Measurements from ENCODE around the gene NECTIN3. TPM values are rescaled to one million over a fixed set of nuclear protein-coding genes. Genes with fewer than 3 reads are reported as not detected.

The NECTIN3 gene
- total RNA-seq, 6 experiments from 2014 or later, result 15.1 to 31.0 (median 23.1) TPM

DNA sequence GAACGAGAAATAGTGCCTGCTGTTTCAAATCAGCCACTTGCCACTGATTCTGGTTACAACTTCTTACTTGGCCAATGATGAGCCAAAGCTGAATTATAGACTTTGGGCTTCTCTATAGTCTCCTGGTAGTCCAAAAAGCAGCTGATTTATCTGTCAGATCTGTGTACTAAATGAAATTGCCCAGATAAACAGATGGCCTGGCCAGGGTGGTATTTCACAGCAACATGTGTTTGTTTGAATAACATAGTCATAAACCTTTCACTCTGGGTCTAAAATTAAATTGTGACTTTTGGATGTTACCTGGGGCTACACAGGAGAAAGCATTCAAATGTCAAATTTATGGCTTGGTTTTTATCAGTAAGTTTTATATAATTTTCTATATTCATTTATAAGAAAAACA lies 147.0 kb downstream of the NECTIN3 start:
- Histone ChIP-seq H3K27me3 (no peaks in the 10 kb centered on the region), H3K36me3 (no peaks in the 10 kb centered on the region), H3K27ac (no peak overlapping the region), H3K4me1 (no peaks in the 10 kb centered on the region), H3K4me3 (no peak overlapping the region), H3K9me3 (no peaks in the 10 kb centered on the region)
- TF ChIP-seq, protein P1, sequence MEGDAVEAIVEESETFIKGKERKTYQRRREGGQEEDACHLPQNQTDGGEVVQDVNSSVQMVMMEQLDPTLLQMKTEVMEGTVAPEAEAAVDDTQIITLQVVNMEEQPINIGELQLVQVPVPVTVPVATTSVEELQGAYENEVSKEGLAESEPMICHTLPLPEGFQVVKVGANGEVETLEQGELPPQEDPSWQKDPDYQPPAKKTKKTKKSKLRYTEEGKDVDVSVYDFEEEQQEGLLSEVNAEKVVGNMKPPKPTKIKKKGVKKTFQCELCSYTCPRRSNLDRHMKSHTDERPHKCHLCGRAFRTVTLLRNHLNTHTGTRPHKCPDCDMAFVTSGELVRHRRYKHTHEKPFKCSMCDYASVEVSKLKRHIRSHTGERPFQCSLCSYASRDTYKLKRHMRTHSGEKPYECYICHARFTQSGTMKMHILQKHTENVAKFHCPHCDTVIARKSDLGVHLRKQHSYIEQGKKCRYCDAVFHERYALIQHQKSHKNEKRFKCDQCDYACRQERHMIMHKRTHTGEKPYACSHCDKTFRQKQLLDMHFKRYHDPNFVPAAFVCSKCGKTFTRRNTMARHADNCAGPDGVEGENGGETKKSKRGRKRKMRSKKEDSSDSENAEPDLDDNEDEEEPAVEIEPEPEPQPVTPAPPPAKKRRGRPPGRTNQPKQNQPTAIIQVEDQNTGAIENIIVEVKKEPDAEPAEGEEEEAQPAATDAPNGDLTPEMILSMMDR (IDR thresholded peaks at IDR 0.05), result no peak
- no peak for TF ChIP-seq POLR2A (IDR thresholded peaks at IDR 0.05)
- intact Hi-C loops (cut with DNase I), result no loop called here
- 44% methylated on average over 1 of the region's 1 CpG for WGBS (ENCODE audit: insufficient coverage, low coverage, low lambda C conversion rate, missing lambda C conversion rate)
- DNase-seq (no peak), ATAC-seq (no peak)

DNA sequence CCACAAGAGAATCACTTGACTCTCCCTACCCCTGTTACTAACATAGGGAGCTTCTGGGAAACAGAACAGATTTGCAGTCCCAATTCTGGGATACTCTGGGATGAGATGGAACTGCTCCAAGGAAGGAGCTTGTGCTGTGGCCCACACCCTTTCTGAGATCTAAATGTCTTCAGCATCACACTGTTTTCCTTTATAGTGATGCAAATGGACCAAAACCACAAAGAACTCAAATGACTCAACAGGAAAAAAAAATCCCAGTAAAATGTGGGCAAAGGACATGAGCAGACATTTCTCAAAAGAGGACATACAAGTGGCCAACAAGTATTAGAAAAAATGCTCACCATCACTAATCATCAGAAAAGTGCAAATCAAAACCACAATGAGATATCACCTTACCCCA lies 155.6 kb downstream of the NECTIN3 start:
- Histone ChIP-seq H3K36me3 (no peaks in the 10 kb centered on the region), H3K4me3 (no peak overlapping the region), H3K4me1 (no peaks in the 10 kb centered on the region), H3K9me3 (no peaks in the 10 kb centered on the region), H3K27ac (no peak overlapping the region), H3K27me3 (no peaks in the 10 kb centered on the region)
- intact Hi-C loops (cut with DNase I), result no loop called here
- ATAC-seq, result no peak
- TF ChIP-seq, protein P1 (IDR thresholded peaks at IDR 0.05), result no peak
- no peak for TF ChIP-seq POLR2A (IDR thresholded peaks at IDR 0.05)
- DNase-seq, result no peak

DNA sequence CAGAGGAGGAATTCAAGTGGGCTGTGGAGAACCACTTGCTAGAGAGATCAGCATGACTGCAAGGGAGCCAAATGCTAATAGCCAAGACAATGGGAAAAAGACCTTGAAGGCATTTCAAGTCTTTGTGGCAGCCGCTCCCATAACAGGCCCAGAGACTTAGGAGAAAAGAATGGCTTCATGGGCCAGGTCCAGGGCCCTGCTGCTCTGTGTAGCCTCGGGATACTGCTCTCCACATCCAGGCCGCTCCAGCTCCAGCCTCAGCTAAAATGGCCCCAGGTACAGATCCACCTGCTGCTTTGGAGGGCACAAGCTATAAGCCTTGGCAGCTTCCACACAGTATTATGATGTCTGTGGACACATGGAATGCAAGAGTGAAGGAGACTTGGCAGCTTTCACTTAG lies 157.7 kb downstream of the NECTIN3 start:
- no peak overlapping the region for H3K27ac ChIP-seq
- ATAC-seq (no peak), DNase-seq (no peak)
- H3K36me3 ChIP-seq, result no peaks in the 10 kb centered on the region
- no peaks in the 10 kb centered on the region for H3K9me3 ChIP-seq
- 100% methylated on average over 1 of the region's 3 CpGs for WGBS (ENCODE audit: insufficient coverage, low coverage, low lambda C conversion rate, missing lambda C conversion rate)
- TF ChIP-seq, protein P1 (IDR thresholded peaks at IDR 0.05), result no peak
- no peak for TF ChIP-seq POLR2A (IDR thresholded peaks at IDR 0.05)
- H3K4me1 ChIP-seq, result no peaks in the 10 kb centered on the region
- no peaks in the 10 kb centered on the region for H3K27me3 ChIP-seq
- H3K4me3 ChIP-seq, result no peak overlapping the region
- intact Hi-C loops (cut with DNase I), result no loop called here

DNA sequence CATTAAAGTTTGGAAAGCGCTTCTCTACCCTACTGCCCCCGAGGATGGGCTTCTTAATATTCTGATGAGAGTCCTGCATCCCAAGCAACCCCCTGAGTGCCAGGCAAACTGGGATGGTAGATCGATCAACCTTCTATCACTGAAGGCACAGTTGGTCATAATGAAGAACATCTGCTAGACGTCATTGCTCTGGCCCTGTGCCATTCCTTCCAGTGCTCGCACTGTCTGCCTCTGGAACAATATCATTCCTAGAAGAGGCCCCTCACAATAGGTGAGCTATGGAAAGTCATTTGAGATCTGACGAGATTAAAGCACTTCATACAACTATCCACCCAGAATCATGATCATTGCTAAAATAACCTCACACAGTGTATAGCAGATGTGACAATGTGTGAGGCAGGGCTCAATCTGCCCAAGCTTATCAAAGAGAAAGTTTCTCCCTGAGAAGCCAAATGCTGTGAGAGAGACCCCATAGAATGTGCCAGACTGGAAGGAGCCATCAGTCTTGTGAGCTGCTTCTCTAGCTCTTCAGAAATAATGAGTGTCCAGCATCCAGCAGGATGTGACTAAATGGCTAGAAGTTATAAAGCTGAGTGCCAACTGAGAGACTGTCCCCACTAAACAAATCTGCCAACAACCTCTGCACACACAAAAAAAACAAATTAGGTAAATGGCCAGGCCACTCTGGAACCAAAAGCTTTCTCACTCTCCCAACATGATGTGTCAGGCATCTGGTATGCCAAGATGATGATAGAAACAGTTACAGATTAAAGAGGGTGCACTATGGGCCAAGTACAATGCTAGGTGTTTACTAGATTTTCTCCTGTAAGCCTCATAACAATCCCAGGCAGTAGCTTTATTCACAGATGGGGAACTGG lies 165.5 kb downstream of the NECTIN3 start:
- WGBS (ENCODE audit: insufficient coverage, low coverage, low lambda C conversion rate, missing lambda C conversion rate), result 68% methylated on average over 6 of the region's 6 CpGs
- intact Hi-C loops (cut with DNase I), result no loop called here
- no peaks in the 10 kb centered on the region for H3K36me3 ChIP-seq
- H3K9me3 ChIP-seq, result no peaks in the 10 kb centered on the region
- ATAC-seq (no peak), DNase-seq (no peak)
- no peak overlapping the region for H3K27ac ChIP-seq
- H3K4me1 ChIP-seq, result no peaks in the 10 kb centered on the region
- no peak overlapping the region for H3K4me3 ChIP-seq
- TF ChIP-seq, protein P1 (IDR thresholded peaks at IDR 0.05), result no peak
- TF ChIP-seq POLR2A (IDR thresholded peaks at IDR 0.05), result no peak
- no peaks in the 10 kb centered on the region for H3K27me3 ChIP-seq
